Middle frontal gyrus (tissue), 1 donor: Measurements from ENCODE around the gene SLC37A4.
"Not testable (repeated sequence)": the region's sequence is repeated elsewhere in the genome, so short reads cannot be mapped to it uniquely, and the experiment has no call there.

Experiments used
- DNase-seq: peaks from one replicate; pipeline ENCODE4 v3.0.0-alpha.2; 2015; ENCODE audit warnings: low spot score; ENCODE audit errors: extremely low spot score

Gene SLC37A4

DNA sequence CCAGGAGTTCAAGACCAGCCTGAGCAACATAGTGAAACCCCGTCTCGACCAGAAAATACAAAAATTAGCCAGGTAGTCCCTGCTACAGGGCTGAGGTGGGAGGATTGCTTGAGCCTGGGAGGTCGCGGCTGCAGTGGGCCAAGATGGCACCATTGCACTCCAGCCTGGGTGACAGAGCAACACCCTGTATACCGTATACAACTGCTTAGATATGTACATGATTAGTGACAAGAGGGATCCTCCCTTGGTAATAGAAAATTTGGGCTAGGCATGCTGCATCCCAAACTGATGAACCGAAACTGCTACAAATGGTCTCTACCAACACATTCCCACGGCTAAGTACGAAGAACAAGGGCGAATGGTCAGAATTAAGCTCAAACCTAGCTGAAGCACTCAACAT lies 12.2 kb upstream of the SLC37A4 start:
- DNase-seq = no peak

DNA sequence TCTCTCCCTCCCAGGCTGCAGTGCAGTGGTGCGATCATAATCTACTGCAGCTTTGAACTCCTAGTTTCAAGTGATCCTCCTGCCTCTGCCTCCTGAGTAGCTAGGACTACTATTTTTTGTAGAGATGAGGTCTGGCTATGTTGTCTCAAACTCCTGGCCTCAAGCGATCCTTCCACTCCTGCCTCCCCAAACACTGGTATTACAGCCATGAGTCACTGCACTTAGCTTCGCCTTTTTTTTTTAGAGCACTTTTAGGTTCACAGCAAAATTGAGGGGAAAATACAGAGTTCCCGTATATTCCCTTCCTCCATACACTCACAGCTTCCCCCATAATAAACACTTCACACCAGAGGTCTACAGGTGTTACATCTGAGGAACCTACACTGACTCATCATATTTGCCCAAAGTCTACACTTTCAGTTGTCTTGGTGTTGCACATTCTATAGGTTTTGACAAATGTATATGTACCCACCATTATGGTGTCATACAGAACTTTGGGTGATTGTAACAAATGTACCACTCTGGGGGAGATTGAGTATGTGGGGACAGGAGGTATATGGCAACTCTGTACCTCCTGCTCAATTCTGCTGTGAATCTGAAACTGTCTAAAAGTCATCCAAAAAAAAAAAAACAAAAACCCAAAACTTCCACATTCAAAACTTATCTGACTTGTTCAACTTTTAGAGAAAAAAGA lies 11.3 kb upstream of the SLC37A4 start:
- DNase-seq = no peak

DNA sequence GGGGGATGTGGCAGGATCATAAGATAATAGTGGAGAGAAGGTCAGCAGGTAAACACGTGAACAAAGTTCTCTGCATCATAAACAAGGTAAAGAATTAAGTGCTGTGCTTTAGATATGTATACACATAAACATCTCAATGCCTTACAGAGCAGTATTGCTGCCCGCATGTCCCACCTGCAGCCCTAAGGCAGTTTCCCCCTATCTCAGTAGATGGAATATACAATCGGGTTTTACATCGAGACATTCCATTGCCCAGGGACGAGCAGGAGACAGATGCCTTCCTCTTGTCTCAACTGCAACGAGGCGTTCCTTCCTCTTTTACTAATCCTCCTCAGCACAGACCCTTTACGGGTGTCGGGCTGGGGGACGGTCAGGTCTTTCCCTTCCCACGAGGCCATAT lies 8.8 kb upstream of the SLC37A4 start:
- not testable (repeated sequence) for DNase-seq

DNA sequence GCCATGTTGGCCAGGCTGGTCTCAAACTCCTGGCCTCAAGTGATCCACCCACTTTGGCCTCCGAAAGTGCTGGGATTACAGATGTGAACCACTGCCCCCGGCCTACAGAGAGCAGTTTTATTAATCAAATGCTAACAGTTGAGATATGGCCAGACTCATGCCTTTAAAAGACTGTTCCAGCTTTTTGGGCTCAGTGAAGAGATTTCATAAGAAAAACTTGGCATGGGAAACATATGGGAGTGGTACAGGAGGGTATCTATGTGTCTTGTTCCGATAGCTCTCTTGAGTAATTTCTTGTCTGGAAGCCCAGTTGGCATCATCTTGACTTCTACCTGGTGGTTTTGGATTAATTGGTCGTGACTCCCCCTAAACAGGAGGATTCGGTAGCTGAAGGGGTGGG lies 8.2 kb upstream of the SLC37A4 start:
- DNase-seq = no peak

DNA sequence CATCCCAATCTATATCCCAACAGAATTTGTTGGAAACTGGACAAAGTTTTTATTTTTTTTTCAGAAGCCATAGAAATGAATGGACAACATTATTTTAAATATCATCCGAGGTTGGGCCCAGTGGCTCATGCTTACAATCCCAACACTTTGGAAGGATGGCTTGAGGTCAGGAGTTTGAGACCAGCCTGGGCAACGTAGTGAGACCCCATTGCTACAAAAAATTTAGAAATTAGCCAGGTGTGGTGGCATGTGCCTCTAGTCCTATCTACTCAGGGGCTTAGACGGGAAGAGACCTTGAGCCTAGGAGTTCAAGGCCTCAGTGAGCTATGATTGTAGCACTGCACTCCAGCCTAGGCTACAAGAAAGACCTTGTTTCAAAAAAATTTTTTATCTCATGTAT lies 4.1 kb upstream of the SLC37A4 start:
- no peak for DNase-seq

DNA sequence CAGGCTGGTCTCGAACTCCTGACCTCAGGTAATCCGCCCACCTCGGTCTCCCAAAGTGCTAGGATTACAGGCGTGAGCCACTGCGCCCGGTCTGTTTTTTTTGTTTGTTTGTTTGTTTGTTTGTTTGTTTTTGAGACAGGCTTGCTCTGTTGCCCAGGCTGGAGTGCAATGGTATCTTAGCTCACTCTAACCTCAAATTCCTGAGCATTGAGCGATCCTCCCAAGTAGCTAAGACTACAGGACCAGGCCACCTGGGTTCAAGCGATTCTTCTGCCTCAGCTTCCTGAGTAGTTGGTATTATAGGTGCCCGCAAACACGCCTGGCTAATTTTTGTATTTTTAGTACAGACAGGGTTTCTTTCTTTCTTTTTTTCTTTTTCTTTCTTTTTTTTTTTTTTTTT lies 2.7 kb upstream of the SLC37A4 start:
- not testable (repeated sequence) for DNase-seq

DNA sequence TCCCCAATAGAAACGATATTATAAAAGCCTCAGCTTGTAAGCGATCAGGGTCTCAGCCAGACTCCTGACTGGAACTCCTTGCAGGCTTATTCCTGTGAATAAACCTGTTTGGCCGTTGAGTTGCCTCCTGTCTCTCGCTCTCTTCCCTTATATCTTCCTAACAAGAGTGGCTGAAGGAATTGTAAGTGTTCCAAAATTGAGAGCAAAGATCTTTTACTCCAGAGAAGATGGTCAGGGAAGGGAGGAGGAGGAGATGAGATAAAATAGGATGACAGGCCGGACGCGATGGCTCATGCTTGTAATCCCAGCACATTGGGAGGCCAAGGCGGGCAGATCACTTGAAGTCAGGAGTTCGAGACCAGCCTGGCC lies 1.2 kb upstream of the SLC37A4 start:
- DNase-seq = no peak

DNA sequence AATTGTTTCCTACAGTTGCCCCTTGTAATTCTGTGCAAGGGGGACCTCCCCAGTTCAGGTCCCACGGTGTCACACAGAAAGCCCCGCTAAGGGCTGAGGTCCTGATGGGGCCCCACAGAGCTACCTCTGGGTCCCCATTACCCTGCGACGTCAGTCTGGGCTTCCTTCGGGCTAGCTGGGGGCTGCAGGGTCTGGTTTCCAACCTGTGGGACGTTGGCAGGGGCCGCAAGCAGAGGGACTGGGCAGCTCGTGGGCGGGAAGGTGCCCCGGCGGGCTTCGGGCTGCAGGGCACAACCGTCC lies 698 bp downstream of the SLC37A4 start:
- DNase-seq = no peak

DNA sequence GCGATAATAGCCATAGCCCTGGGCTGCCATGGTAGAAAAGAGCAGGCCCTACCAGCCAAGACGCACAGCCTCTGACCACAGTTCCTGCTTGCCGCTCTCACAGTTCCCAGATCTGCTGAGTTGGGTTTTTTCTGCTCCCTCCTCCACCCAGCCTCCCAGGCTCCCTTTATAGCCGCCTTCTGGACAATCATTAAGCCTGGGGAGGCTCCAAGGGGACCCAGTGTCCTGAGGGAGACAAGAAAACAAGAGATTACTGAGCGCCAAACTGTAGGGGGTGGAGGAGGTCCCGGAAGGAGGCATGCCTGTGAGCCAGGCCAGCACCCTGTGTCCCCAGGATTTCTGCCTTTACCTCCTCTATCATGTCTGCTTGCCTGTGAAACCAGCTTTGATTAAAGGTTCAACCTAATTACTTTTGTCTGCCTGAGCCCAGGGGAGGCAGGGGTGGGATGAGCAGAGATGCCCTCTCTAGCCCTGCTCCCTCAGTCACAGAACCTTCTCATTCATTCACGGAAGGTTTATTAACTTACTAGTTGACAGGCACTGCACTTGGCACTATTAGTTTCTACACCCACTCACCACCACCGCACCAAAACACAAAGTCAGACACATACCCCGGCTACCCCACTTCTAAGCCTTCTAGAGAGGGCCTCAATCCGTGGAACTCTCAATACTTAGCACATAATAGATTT lies 1.2 kb downstream of the SLC37A4 start:
- DNase-seq = no peak

DNA sequence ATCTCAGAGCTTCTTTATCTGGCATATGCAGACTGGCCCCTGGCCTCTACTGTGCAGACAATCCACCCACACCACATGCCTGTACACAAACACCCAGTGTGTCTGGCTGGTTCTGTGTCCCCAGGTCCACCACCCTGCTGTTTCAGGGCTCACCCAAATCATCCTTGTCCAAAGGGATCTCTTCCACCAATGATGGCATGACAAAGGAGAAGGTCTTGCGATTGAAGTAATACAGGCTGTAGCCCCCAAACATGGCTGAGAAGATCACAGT lies 1.7 kb downstream of the SLC37A4 start:
- DNase-seq = no peak

DNA sequence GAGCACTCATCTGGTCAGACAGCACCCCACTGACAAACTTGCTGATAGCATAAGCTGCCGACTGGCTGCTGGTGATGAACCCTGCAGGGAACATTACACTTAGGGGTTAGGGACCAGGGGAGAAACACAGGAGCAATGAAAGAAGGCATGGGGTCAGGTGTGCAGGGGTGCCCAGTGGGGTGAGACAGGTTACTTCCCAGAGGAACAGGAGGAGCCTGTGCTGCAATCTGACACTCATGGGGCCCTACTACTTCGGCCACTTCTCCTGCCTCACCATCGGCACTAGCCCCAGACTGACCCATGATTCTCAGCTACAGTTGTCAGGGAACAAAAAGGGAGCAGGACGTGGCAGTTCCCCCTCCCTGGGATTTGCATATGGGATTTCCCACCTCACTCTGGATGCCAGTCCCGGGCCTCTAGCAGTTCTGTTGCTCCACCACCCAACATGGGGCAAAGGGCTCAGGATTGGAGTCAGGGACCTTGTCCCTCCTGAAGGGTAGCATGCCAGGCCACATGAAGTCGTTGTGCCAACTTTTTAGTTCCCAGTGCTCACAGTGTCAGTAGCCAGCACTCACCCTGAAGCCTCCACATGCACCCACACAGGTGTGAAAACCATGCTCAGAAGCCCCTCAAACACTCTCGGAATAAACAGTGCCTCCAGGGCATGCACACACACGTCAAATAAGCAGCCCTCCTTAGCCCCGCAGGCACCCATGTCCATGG lies 2.2 kb downstream of the SLC37A4 start:
- no peak for DNase-seq

DNA sequence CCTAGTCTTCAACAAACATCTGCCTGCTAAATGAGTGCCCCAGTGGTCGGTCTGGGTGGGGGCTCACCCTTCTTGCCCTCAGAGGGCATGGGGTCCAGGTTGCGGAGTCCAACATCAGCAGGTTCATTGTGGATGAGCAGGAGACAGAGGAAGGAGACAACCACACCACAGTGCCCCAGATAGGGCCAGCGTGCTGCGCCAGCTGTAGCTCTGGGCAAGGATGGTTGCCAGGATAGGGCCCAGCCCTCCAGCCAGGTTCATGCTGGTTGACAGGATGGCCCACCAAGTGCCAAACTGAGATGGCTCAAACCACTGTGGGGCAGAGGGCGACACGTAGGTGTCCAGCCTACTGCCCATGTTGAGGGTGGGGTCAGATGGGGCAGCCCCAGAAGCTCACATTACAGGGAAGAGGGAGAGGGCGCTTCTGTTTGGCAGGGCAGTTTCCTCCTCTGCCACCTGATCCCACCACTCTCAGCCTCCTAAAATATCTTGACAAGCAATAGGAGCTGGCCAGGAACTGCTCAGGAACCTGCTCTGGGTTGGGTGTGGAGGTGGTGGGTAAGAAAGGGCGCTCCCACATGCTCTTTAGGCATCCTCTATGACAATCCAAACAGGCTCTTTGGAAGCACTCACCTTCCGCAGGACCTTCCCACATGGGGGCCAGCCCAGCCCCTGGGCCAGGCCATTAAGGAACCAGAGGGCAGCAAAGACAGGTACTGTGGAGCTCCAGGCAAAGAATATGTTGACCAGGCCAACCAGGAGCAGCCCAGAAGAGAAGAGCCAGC lies 2.9 kb downstream of the SLC37A4 start:
- DNase-seq = no peak

DNA sequence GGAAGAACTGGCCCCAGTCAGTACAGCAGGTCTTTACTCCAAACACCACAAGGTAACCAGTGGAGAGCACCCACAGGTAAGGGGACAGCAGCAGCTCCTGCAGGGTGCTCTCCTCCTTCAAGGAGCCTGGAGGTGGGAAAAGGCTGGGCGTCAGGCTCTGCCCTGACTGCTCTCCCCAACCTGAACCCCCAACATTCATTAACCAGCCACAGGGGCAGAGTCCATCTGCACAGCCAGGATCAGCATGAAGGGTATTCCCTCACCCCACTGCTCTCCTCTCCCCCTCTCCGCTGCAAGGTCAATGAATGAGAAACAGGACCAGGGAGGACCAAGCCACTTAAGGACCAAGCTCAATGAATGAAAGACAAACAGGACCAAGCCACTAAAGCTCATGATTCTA lies 3.7 kb downstream of the SLC37A4 start:
- no peak for DNase-seq

DNA sequence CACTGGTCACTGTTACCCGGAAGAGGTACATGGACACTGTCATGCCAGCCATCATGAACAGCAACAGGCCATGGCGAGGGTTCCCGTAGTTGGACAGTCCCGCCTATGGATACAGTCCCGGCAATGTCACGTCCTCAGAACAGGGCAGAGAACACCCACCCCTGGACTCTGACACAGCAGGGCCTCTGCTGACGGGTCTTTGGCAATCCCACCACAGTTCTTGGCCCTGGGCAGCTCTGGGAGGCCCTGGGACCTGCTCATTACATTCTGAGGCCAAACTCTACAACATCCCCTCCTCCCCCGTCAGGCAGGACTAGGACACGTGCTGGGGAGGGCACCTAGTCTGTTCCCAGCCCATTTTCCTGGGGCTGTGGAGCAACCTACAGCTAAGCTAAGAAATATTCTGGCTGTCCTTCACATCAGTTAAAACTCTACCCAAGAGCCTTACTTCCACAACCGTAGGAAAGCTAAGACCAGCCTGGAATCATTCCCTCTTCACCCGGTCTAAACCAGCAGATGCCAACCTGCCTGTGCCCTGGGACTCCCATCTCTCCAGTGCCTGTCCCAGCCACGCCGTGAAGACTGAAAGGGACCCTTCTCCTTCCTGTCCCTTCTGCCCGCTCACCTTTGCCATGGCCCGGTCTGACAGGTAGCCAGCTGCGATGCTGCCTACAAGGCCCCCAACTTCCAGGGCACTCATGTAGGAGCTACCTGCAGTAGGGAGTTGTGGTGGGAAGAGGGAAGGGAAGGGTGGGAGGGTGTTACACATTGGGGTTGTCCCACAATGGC lies 4.5 kb downstream of the SLC37A4 start:
- no peak for DNase-seq

DNA sequence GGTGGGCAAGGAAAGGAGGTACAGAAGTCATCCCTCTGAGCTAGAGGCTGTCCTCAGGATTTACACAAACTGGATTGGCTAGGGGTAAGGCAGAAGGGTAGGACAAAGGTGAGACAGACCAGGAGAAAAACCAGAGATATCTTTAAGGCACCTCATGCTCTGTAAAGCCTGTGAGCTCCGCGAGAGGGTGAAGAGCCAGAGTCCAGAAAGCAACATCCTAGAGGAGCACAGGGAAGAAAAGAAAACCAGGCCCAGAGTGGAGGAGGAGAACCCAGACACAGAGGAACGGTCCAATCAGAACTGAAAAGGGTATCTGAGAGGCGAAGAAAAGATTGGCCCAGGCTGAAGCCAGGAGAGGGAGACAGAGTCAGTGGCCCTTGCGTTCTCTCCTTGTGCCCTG lies 5.1 kb downstream of the SLC37A4 start:
- no peak for DNase-seq

DNA sequence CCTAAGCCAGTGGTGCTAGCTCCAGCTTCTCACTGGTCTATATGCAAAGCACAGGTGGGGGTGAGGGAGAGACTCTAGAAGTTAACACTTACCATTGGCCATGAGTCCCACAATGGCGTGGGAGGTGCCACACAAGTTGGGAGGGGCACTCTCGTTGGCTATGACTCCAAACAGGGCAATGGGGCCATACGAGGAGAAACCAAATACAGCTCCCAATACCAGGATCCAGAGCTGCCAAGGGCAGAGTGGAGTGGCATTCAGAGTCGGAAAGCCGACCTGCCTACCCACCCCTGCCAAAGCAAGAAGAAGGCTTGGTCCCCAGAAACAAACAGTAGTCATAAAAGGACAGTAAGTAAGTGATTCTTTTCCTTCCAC lies 5.6 kb downstream of the SLC37A4 start:
- no peak for DNase-seq

DNA sequence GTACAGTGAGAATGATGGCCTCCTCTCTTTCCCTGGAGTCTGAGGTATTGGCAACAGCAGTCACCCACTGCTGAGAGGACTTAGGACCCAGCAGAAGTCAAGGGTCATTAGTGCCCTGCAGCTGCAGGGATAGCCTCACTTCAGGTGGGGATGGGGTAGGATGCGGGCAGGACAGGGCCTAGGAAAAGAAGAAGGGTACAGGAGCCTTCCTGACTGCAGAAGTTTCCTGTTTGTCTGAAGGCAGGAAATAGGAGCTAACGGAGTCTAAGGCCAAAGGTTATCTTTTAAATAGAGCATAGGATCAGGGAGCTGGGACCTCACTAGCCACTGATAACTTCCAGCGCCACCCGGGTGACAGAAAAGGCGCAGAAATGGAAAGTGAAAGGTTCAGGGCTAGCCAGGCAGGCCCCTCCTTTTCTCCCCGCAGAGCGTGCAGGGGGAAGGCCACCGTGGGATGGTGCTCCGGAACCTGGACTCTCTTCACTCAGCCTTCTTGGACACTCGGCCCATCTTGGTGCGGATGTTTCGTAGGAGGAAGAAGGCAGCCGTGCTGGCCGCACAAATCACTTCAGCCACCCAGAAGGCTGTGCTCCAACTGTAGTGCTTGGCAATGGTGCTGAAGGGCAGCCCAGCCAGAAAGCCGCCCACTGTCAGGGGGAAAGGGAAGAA lies 6.1 kb downstream of the SLC37A4 start:
- no peak for DNase-seq

DNA sequence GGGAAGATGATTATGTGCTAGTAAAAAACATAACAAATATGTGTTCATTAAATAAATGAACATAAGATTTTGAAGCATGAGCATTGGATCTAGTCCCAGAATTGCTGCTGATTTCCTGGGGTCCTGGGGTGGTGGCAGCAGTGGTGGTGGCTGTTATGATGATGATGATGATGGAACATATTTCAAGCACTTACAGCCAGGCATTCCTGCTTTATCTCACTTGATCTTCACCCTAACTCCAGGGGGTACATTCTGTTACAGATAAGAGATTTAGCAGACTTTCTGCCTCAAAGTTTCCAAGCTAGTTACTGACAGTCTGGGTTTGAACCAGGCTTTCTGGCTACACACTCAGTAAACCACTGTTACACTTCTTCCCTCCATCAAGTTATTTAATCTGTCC lies 6.9 kb downstream of the SLC37A4 start:
- DNase-seq = no peak

DNA sequence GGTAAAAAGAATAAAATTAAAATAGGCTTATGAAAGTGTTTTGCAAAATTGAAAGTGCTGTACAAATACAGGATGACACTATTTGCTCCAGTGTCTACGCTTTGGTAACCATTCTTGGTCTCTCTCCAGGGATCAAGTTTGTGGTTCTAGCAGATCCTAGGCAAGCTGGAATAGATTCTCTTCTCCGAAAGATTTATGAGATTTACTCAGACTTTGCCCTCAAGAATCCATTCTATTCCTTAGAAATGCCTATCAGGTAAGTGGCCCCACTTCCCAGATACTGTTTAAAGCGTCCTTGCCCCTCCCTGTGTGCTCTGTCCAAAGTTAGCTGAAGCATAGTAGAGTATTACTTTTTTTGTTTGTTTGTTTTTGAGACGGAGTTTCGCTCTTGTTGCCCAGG lies 9.0 kb downstream of the SLC37A4 start:
- no peak for DNase-seq

DNA sequence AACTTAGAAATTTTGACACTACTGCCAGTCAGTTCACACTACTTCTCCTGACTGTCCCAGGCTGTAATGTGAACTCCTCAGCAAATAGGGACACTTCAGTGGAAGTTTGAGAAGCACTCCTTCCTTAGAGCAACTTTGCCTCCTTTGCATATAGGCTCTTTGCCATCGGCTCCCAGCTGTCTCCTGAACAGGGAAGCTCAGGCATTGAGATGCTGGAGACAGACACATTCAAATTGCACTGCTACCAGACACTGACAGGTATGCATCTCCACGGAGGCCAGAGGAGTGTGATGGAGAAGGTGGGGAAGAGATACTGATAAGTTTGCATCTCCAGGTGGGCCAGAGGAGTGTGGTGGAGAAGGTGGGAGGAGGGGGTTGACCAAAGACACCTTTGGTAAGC lies 10.7 kb downstream of the SLC37A4 start:
- DNase-seq = no peak
